HepG2 (cell line): Measurements from ENCODE around the gene TIMM13. TPM values are rescaled to one million over a fixed set of nuclear protein-coding genes. Genes with fewer than 3 reads are reported as not detected.

Experiments used
- ARID4A ChIP-seq: sonication (generic); formaldehyde crosslinking; IDR thresholded peaks from 2 replicates; pipeline ENCODE4 v1.5.0; 2020; ENCODE audit warnings: mild to moderate bottlenecking, missing genetic modification reagents, borderline replicate concordance
- CBX1 ChIP-seq: IDR thresholded peaks from one replicate; pipeline ENCODE4 v1.6.1; 2016; ENCODE audit warnings: antibody characterized with exemption, low read depth
- CENPT ChIP-seq: sonication (generic); formaldehyde crosslinking; IDR thresholded peaks from 2 replicates; pipeline ENCODE4 v1.8.0; 2022; ENCODE audit warnings: low read depth, mild to moderate bottlenecking, moderate library complexity, missing genetic modification reagents
- CTCF ChIP-seq: sonication (generic); formaldehyde crosslinking; IDR thresholded peaks from 2 replicates; pipeline ENCODE4 v1.5.0; 2020; ENCODE audit warnings: mild to moderate bottlenecking, missing genetic modification reagents, moderate library complexity
- HDAC2 ChIP-seq: sonication (generic); formaldehyde crosslinking; IDR thresholded peaks from 2 replicates; pipeline ENCODE4 v1.4.0; 2020; ENCODE audit warnings: missing genetic modification reagents
- KDM4B ChIP-seq: sonication (generic); formaldehyde crosslinking; IDR thresholded peaks from 2 replicates; pipeline ENCODE4 v1.4.0; 2020; ENCODE audit warnings: missing genetic modification reagents
- MIER2 ChIP-seq: IDR thresholded peaks from 2 replicates; pipeline ENCODE4 v1.6.1; 2016; ENCODE audit warnings: missing biosample characterization, missing genetic modification reagents
- MIXL1 ChIP-seq: IDR thresholded peaks from 2 replicates; pipeline ENCODE4 v1.6.1; 2016
- MXD4 ChIP-seq: IDR thresholded peaks from 2 replicates; pipeline ENCODE4 v1.6.1; 2016; ENCODE audit warnings: mild to moderate bottlenecking, missing biosample characterization, missing genetic modification reagents
- MXI1 ChIP-seq: IDR thresholded peaks from 3 replicates; pipeline ENCODE4 v1.6.1; 2012; ENCODE audit warnings: low read depth, low read length, inconsistent platforms, borderline replicate concordance
- NKX3-1 ChIP-seq: sonication (generic); formaldehyde crosslinking; IDR thresholded peaks from 2 replicates; pipeline ENCODE4 v1.5.0; 2020; ENCODE audit warnings: missing genetic modification reagents
- POGK ChIP-seq: sonication (generic); formaldehyde crosslinking; conservative IDR thresholded peaks from 2 replicates; pipeline ENCODE4 v1.8.0; 2022; ENCODE audit warnings: mild to moderate bottlenecking, moderate library complexity, missing genetic modification reagents
- POLR2A ChIP-seq, 2 experiments: IDR thresholded peaks; 2 replicates each; pipeline ENCODE4 v1.6.1; 2011; ENCODE audit warnings: low read depth in 2 of 2, low read length in 2 of 2, mild to moderate bottlenecking in 1 of 2, moderate library complexity in 1 of 2; ENCODE audit not compliant: insufficient read depth in 1 of 2
- RBM22 ChIP-seq: fragments of 200-400 bp; formaldehyde crosslinking; optimal IDR thresholded peaks from 2 replicates; pipeline ENCODE3; 2017; ENCODE audit warnings: mild to moderate bottlenecking, low read length, moderate library complexity
- TMF1 ChIP-seq: sonication (generic); formaldehyde crosslinking; IDR thresholded peaks from 2 replicates; pipeline ENCODE4 v1.8.1; 2022; ENCODE audit warnings: low read depth, missing genetic modification reagents
- TOPORS ChIP-seq: sonication (generic); formaldehyde crosslinking; IDR thresholded peaks from 2 replicates; pipeline ENCODE4 v1.8.0; 2023; ENCODE audit warnings: mild to moderate bottlenecking, missing genetic modification reagents
- YEATS2 ChIP-seq: sonication (generic); formaldehyde crosslinking; IDR thresholded peaks from 2 replicates; pipeline ENCODE4 v1.4.0; 2020; ENCODE audit warnings: missing genetic modification reagents, borderline replicate concordance
- ZNF274 ChIP-seq: sonication (generic); formaldehyde crosslinking; IDR thresholded peaks from 2 replicates; pipeline ENCODE4 v1.5.1; 2020; ENCODE audit warnings: mild to moderate bottlenecking, missing genetic modification reagents
- ZNF441 ChIP-seq: sonication (generic); formaldehyde crosslinking; IDR thresholded peaks from 2 replicates; pipeline ENCODE4 v1.7.0; 2021; ENCODE audit warnings: missing genetic modification reagents, borderline replicate concordance
- ZNF543 ChIP-seq: sonication (generic); formaldehyde crosslinking; IDR thresholded peaks from 2 replicates; pipeline ENCODE4 v1.4.0; 2020; ENCODE audit warnings: mild to moderate bottlenecking, missing genetic modification reagents
- ZNF678 ChIP-seq: sonication (generic); formaldehyde crosslinking; IDR thresholded peaks from 2 replicates; pipeline ENCODE4 v1.4.0; 2020; ENCODE audit warnings: mild to moderate bottlenecking, missing genetic modification reagents
- ZNF761 ChIP-seq: sonication (generic); formaldehyde crosslinking; conservative IDR thresholded peaks from 2 replicates; pipeline ENCODE4 v1.4.0; 2020; ENCODE audit warnings: mild to moderate bottlenecking, missing genetic modification reagents
- ZNF775 ChIP-seq: sonication (generic); formaldehyde crosslinking; IDR thresholded peaks from 2 replicates; pipeline ENCODE4 v1.4.0; 2020; ENCODE audit warnings: missing genetic modification reagents, mild to moderate bottlenecking, moderate library complexity, borderline replicate concordance
- ZNF788 ChIP-seq: sonication (generic); formaldehyde crosslinking; IDR thresholded peaks from 2 replicates; pipeline ENCODE4 v1.5.0; 2020; ENCODE audit warnings: mild to moderate bottlenecking, missing genetic modification reagents, borderline replicate concordance
- polyA plus RNA-seq, 8 experiments: library from polyadenylated mRNA; depleted of rRNA in 3 of 8; stranded (reverse) in 7 of 8; unstranded in 1 of 8; fragments of >200 nt; fragmentation: Illumina TruSeq in 4 of 8; extraction: Trizol in 4 of 8; gene quantifications; 2 replicates each; pipeline versions ENCODE4 v1.2.1 to v1.2.3, GENCODE V29; 2011 to 2016; ENCODE audit warnings: low read depth in 4 of 8, missing spikeins in 1 of 8, mixed read lengths in 1 of 8; ENCODE audit not compliant: insufficient read depth in 1 of 8
- total RNA-seq, 5 experiments: library from RNA; depleted of rRNA; stranded (reverse); fragments of >200 nt; fragmentation: Illumina TruSeq; extraction: Trizol; gene quantifications; 2 replicates each; pipeline ENCODE4 v1.2.3, GENCODE V29; 2016; ENCODE audit warnings: low read depth in 1 of 5

TIMM13 gene
- total and polyA plus RNA-seq, 2 of the 13 experiments (the other 11 are each of a cell fraction or from before 2014, with no cell fraction given): 48.4 to 108 TPM

- TF ChIP-seq ZNF274 (CRISPR knock-in tag): peak; percentile 87
- TF ChIP-seq ZNF775 (CRISPR knock-in tag): peak; percentile 83; the same call in 1 of the 2 replicates
- peak; percentile 95 for TF ChIP-seq RBM22
- no peak for TF ChIP-seq CBX1
- peak; percentile 72 for TF ChIP-seq TMF1 (CRISPR knock-in tag)
- TF ChIP-seq CENPT (CRISPR knock-in tag): no peak
- peak; percentile 76; the same call in 1 of the 2 replicates for TF ChIP-seq TOPORS
- TF ChIP-seq ZNF543: peak; percentile 78
- TF ChIP-seq MXI1: peak; percentile 67; the same call in 1 of the 3 replicates
- TF ChIP-seq KDM4B (CRISPR knock-in tag): peak; percentile 76; the same call in 1 of the 2 replicates
- peak; percentile 76; the same call in 1 of the 2 replicates for TF ChIP-seq ZNF441 (CRISPR knock-in tag)
- peak; percentile 92; the same call in 1 of the 2 replicates for TF ChIP-seq ZNF788 (CRISPR knock-in tag)
- TF ChIP-seq ARID4A (CRISPR knock-in tag): peak; percentile 75; the same call in 1 of the 2 replicates
- TF ChIP-seq NKX3-1 (CRISPR knock-in tag): peak; percentile 54; the same call in 1 of the 2 replicates
- TF ChIP-seq POLR2A (IDR thresholded peaks at IDR 0.05; ENCODE audit: insufficient read depth in 1 of 2, low read depth in 2 of 2, low read length in 2 of 2): no peak
- no peak for TF ChIP-seq MXD4 (CRISPR knock-in tag)
- peak; percentile 21; the same call in 1 of the 2 replicates for TF ChIP-seq CTCF (CRISPR knock-in tag)
- TF ChIP-seq ZNF761 (CRISPR knock-in tag): peak; percentile 91
- TF ChIP-seq HDAC2 (CRISPR knock-in tag): peak; percentile 82
- no peak for TF ChIP-seq ZNF678 (CRISPR knock-in tag)
- TF ChIP-seq MIXL1: peak; percentile 52
- TF ChIP-seq YEATS2 (CRISPR knock-in tag): peak; percentile 73; the same call in 1 of the 2 replicates
- 0 out of 2 replicates have a peak, but pooled peaks have one; percentile 36 for TF ChIP-seq MIER2 (CRISPR knock-in tag)
- peak; percentile 91 for TF ChIP-seq POGK (CRISPR knock-in tag)
Measured at GRCh38 chr19:2462635-2463421, 35.4 kb upstream of the TIMM13 start (continued).
